Sigmoid colon (tissue), 3 donors: Measurements from ENCODE around the gene GSC2.

Experiments used
- CTCF ChIP-seq, 4 experiments: fragments of 450-650 bp in 3 of 4; fragments of 200-600 bp in 1 of 4; IDR thresholded peaks; one replicate each; pipeline ENCODE4 v1.5.1; 2016 to 2019; ENCODE audit warnings: antibody characterized with exemption in 4 of 4, mild to moderate bottlenecking in 3 of 4, moderate library complexity in 2 of 4
- POLR2A ChIP-seq, 2 donors: fragments of 450-650 bp; IDR thresholded peaks; one replicate each; pipeline ENCODE4 v1.6.1; 2016; ENCODE audit warnings: antibody characterized with exemption in 2 of 2, mild to moderate bottlenecking in 2 of 2, moderate library complexity in 2 of 2

GRCh38 chr22:19128009-19128401 lies 22.1 kb downstream of the GSC2 start:
- TF ChIP-seq POLR2A (IDR thresholded peaks at IDR 0.05): no peak
- TF ChIP-seq CTCF (IDR thresholded peaks at IDR 0.05): no peak
